ENCODE data around the gene FAM210A. TPM values are rescaled to one million over a fixed set of nuclear protein-coding genes. Genes with fewer than 3 reads are reported as not detected.

Gene FAM210A
- total and polyA plus RNA-seq, 9 of the 15 experiments (the other 6 are each of a cell fraction or from before 2014, with no cell fraction given), result 8.3 to 41.7 (median 19.1) TPM

DNA sequence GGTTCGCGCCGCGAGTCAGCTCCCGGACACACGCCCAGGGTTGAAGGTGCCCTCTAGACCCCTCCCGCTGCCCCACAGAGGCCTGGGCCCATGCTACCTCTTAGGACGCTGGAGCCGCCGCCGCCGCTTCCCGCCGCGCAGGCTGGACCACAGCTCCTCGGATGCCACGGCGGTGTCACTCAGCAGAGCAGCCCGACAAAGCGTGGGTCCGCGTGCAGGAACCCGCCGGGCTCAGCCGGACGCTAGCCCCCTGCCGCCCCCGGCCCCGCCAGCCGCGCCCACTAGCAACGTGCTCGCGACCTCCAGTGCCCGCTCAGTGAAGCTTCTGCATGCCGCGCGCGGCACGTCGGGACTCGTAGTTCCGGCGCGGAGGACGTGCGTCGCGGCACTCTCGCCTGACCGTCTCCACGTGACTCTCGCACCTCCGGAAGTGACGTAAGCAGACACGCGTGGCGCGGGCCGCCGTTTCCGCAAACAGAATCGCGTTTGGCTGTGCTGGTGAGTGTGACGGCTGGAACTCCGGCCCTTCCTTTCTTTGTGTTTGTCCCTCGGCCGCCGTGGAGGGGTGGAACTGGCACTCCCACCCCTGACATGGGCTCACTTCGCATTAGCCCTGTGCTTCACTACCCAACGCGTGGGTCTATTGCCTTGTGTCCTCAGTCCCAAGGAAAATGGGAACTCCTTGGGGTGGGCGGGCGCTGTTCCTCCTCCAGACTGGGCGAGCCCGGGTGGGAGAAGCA lies at the start of gene FAM210A, which contains the start of gene RNMT (continued):
- TF ChIP-seq ASH1L (IDR thresholded peaks at IDR 0.05; ENCODE audit: borderline replicate concordance, low read depth, partially characterized antibody) (no peak), RBBP5 (IDR thresholded peaks at IDR 0.05; ENCODE audit: borderline replicate concordance, insufficient read depth, low read length, poor library complexity, severe bottlenecking) (peak; percentile 71), CBX1 (IDR thresholded peaks at IDR 0.05; ENCODE audit: low read depth) (no peak; the same call in 1 of the 2 replicates), ZNF224 (CRISPR knock-in tag; IDR thresholded peaks at IDR 0.05) (no peak), CEBPB (tag; IDR thresholded peaks at IDR 0.05) (peak; percentile 14; the same call in 1 of the 2 replicates), KDM2B (CRISPR knock-in tag; IDR thresholded peaks at IDR 0.05) (no peak), C11orf30 (IDR thresholded peaks at IDR 0.05; ENCODE audit: low read depth) (peak; percentile 94), THAP12 (CRISPR knock-in tag; IDR thresholded peaks at IDR 0.05) (peak; percentile 45; the same call in 1 of the 2 replicates), ATF1 (CRISPR knock-in tag; IDR thresholded peaks at IDR 0.05) (peak; percentile 87), ATF1 (tag; IDR thresholded peaks at IDR 0.05) (peak; percentile 99), HNRNPL (IDR thresholded peaks at IDR 0.05; ENCODE audit: low read depth, low read length) (0 out of 2 replicates have a peak, but pooled peaks have one; percentile 82), ARID1B (IDR thresholded peaks at IDR 0.05) (0 out of 2 replicates have a peak, but pooled peaks have one; percentile 13), KDM4B (IDR thresholded peaks at IDR 0.05; ENCODE audit: borderline replicate concordance in 2 of 2, low read depth in 1 of 2) (peak in 1 of 2 experiments; percentile 88; a peak in 2 of 4 replicates)
- TF ChIP-seq, protein P1, sequence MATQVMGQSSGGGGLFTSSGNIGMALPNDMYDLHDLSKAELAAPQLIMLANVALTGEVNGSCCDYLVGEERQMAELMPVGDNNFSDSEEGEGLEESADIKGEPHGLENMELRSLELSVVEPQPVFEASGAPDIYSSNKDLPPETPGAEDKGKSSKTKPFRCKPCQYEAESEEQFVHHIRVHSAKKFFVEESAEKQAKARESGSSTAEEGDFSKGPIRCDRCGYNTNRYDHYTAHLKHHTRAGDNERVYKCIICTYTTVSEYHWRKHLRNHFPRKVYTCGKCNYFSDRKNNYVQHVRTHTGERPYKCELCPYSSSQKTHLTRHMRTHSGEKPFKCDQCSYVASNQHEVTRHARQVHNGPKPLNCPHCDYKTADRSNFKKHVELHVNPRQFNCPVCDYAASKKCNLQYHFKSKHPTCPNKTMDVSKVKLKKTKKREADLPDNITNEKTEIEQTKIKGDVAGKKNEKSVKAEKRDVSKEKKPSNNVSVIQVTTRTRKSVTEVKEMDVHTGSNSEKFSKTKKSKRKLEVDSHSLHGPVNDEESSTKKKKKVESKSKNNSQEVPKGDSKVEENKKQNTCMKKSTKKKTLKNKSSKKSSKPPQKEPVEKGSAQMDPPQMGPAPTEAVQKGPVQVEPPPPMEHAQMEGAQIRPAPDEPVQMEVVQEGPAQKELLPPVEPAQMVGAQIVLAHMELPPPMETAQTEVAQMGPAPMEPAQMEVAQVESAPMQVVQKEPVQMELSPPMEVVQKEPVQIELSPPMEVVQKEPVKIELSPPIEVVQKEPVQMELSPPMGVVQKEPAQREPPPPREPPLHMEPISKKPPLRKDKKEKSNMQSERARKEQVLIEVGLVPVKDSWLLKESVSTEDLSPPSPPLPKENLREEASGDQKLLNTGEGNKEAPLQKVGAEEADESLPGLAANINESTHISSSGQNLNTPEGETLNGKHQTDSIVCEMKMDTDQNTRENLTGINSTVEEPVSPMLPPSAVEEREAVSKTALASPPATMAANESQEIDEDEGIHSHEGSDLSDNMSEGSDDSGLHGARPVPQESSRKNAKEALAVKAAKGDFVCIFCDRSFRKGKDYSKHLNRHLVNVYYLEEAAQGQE (IDR thresholded peaks at IDR 0.05; ENCODE audit: borderline replicate concordance), result peak; percentile 79
- TF ChIP-seq, protein P1 (CRISPR knock-in tag; IDR thresholded peaks at IDR 0.05; ENCODE audit: low read depth), result no peak
- TF ChIP-seq, protein P2, sequence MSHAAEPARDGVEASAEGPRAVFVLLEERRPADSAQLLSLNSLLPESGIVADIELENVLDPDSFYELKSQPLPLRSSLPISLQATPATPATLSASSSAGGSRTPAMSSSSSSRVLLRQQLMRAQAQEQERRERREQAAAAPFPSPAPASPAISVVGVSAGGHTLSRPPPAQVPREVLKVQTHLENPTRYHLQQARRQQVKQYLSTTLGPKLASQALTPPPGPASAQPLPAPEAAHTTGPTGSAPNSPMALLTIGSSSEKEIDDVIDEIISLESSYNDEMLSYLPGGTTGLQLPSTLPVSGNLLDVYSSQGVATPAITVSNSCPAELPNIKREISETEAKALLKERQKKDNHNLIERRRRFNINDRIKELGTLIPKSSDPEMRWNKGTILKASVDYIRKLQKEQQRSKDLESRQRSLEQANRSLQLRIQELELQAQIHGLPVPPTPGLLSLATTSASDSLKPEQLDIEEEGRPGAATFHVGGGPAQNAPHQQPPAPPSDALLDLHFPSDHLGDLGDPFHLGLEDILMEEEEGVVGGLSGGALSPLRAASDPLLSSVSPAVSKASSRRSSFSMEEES (CRISPR knock-in tag; IDR thresholded peaks at IDR 0.05), result peak; percentile 87

Data from K562 (cell line).